Astrocyte (in vitro differentiated cells and primary cell): Measurements from ENCODE around the gene URB1. TPM values are rescaled to one million over a fixed set of nuclear protein-coding genes. Genes with fewer than 3 reads are reported as not detected.

Source experiments
- DNase-seq: peaks from one replicate; pipeline ENCODE4 v3.0.0-alpha.2; 2010; ENCODE audit warnings: low read depth
- FAIRE-seq: peaks from 2 replicates; lab custom pipeline; 2011; peaks lifted over from hg19 to GRCh38; lab: Jason Lieb, UNC
- H2AFZ ChIP-seq: 2 replicates; pipeline ENCODE4 v1.6.0; 2012; ENCODE audit warnings: low read depth, low read length, inconsistent platforms
- H3K27ac ChIP-seq: 2 replicates; pipeline ENCODE4 v1.5.1; 2011; ENCODE audit warnings: low read depth, low read length, inconsistent platforms
- H3K27me3 ChIP-seq: 2 replicates; pipeline ENCODE4 v1.6.0; 2011; ENCODE audit warnings: low read length, inconsistent platforms; ENCODE audit not compliant: insufficient read depth
- H3K36me3 ChIP-seq: 2 replicates; pipeline ENCODE4 v1.5.1; 2011; ENCODE audit warnings: low read length, inconsistent platforms; ENCODE audit not compliant: insufficient read depth
- H3K4me1 ChIP-seq: 2 replicates; pipeline ENCODE4 v1.5.1; 2011; ENCODE audit warnings: low read length, inconsistent platforms; ENCODE audit not compliant: insufficient read depth
- H3K4me2 ChIP-seq: 2 replicates; pipeline ENCODE4 v1.6.0; 2012; ENCODE audit warnings: low read length, inconsistent platforms
- H3K4me3 ChIP-seq: 2 replicates; pipeline ENCODE4 v1.5.1; 2011; ENCODE audit warnings: low read depth, mild to moderate bottlenecking, low read length, inconsistent platforms; ENCODE audit not compliant: insufficient read depth
- H3K79me2 ChIP-seq: 2 replicates; pipeline ENCODE4 v1.6.0; 2012; ENCODE audit warnings: mild to moderate bottlenecking, low read length, inconsistent platforms; ENCODE audit not compliant: insufficient read depth
- H3K9ac ChIP-seq: 2 replicates; pipeline ENCODE4 v1.6.0; 2012; ENCODE audit warnings: mild to moderate bottlenecking, low read length, inconsistent platforms
- H3K9me3 ChIP-seq: 2 replicates; pipeline ENCODE4 v1.5.1; 2012; ENCODE audit warnings: low read depth, mild to moderate bottlenecking, low read length, inconsistent platforms; ENCODE audit not compliant: insufficient read depth
- H4K20me1 ChIP-seq: 2 replicates; pipeline ENCODE4 v1.6.0; 2012; ENCODE audit warnings: low read length, inconsistent platforms; ENCODE audit not compliant: insufficient read depth
- H3K27ac Mint-ChIP-seq: one replicate; pipeline ENCODE4 v1.8.0; 2021; ENCODE audit warnings: mild to moderate bottlenecking, mixed read lengths; ENCODE audit not compliant: unreplicated experiment
- H3K27me3 Mint-ChIP-seq: one replicate; pipeline ENCODE4 v1.8.0; 2021; ENCODE audit warnings: low read depth, mixed read lengths; ENCODE audit not compliant: unreplicated experiment
- H3K36me3 Mint-ChIP-seq: one replicate; pipeline ENCODE4 v1.8.0; 2021; ENCODE audit warnings: low read depth, mixed read lengths; ENCODE audit not compliant: unreplicated experiment
- H3K4me1 Mint-ChIP-seq: one replicate; pipeline ENCODE4 v1.8.0; 2021; ENCODE audit warnings: low read depth, mixed read lengths; ENCODE audit not compliant: unreplicated experiment
- H3K4me3 Mint-ChIP-seq: one replicate; pipeline ENCODE4 v1.8.0; 2021; ENCODE audit warnings: mild to moderate bottlenecking, moderate library complexity, mixed read lengths; ENCODE audit not compliant: unreplicated experiment
- H3K9me3 Mint-ChIP-seq: one replicate; pipeline ENCODE4 v1.8.0; 2021; ENCODE audit warnings: mild to moderate bottlenecking, mixed read lengths; ENCODE audit not compliant: unreplicated experiment
- CTCF ChIP-seq: IDR thresholded peaks from 2 replicates; pipeline ENCODE4 v1.5.1; 2011; ENCODE audit warnings: low read depth, mild to moderate bottlenecking, inconsistent platforms, low read length, moderate library complexity; ENCODE audit not compliant: insufficient read depth
- EZH2 ChIP-seq: IDR thresholded peaks from 2 replicates; pipeline ENCODE4 v1.6.1; 2012; ENCODE audit warnings: mild to moderate bottlenecking, low read length, inconsistent platforms; ENCODE audit not compliant: insufficient read depth
- total RNA-seq: library from RNA; stranded (reverse); gene quantifications from 2 replicates; pipeline ENCODE4 v1.2.1, GENCODE V29; 2021

Gene URB1
- total RNA-seq, 1 donor from 2014 or later = 19.2 TPM

- Mint-ChIP-seq H3K9me3 (no peaks in the 10 kb centered on the region), H3K27me3 (no peaks in the 10 kb centered on the region), H3K27ac (peak overlapping the region; percentile 6), H3K4me3 (peak overlapping the region; percentile 37), H3K36me3 (peaks cover 28% of the 10 kb centered on the region), H3K4me1 (peaks cover 35% of the 10 kb centered on the region)
- Histone ChIP-seq H3K9ac (peak overlapping the region; percentile 22), H3K9me3 (no peaks in the 10 kb centered on the region), H3K4me3 (no peak overlapping the region), H4K20me1 (peaks cover 28% of the 10 kb centered on the region), H2AFZ (no peak overlapping the region), H3K4me1 (peaks cover 25% of the 10 kb centered on the region), H3K36me3 (peaks cover 42% of the 10 kb centered on the region), H3K79me2 (no peaks in the 10 kb centered on the region), H3K27ac (peak overlapping the region; percentile 40), H3K4me2 (peak overlapping the region; percentile 53), H3K27me3 (no peaks in the 10 kb centered on the region)
- peak; percentile 57 for DNase-seq
- TF ChIP-seq CTCF (no peak), EZH2 (no peak)
- FAIRE-seq = no peak
These were observed 56.9 kb downstream of the URB1 start for GRCh38 chr21:32335601-32336575.

GRCh38 chr21:32334980-32335531 lies 57.8 kb downstream of the URB1 start:
- FAIRE-seq (no peak), DNase-seq (peak; percentile 44)
- Histone ChIP-seq H3K4me3 (no peak overlapping the region), H4K20me1 (peaks cover 24% of the 10 kb centered on the region), H3K4me2 (peak overlapping the region; percentile 53), H3K79me2 (no peaks in the 10 kb centered on the region), H3K9me3 (no peaks in the 10 kb centered on the region), H3K4me1 (peaks cover 25% of the 10 kb centered on the region), H2AFZ (no peak overlapping the region), H3K9ac (peak overlapping the region; percentile 25), H3K36me3 (peaks cover 42% of the 10 kb centered on the region), H3K27me3 (no peaks in the 10 kb centered on the region), H3K27ac (peak overlapping the region; percentile 40)
- H3K27me3 Mint-ChIP-seq = no peaks in the 10 kb centered on the region
- H3K4me1 Mint-ChIP-seq = peaks cover 35% of the 10 kb centered on the region
- TF ChIP-seq EZH2 = no peak
- no peak for TF ChIP-seq CTCF
- peaks cover 28% of the 10 kb centered on the region for H3K36me3 Mint-ChIP-seq
- no peaks in the 10 kb centered on the region for H3K9me3 Mint-ChIP-seq
- no peak overlapping the region for H3K4me3 Mint-ChIP-seq
- H3K27ac Mint-ChIP-seq = no peak overlapping the region
